K562 (cell line): ENCODE data around the gene C1orf50. TPM values are rescaled to one million over a fixed set of nuclear protein-coding genes. Genes with fewer than 3 reads are reported as not detected.
A peak's percentile ranks its signal among the peaks of the same experiment; 100 is the strongest.

ENCODE experiments used
- MTA3 ChIP-seq: fragments of 450-650 bp; formaldehyde crosslinking; IDR thresholded peaks from 2 replicates; pipeline ENCODE4 v1.6.1; 2017; ENCODE audit warnings: mild to moderate bottlenecking, borderline replicate concordance
- PHB2 ChIP-seq: fragments of 450-650 bp; IDR thresholded peaks from 2 replicates; pipeline ENCODE4 v1.6.1; 2017; ENCODE audit warnings: low read depth
- STAT5A ChIP-seq: IDR thresholded peaks from 2 replicates; pipeline ENCODE4 v1.6.1; 2012; ENCODE audit warnings: low read length, inconsistent platforms, borderline replicate concordance
- ZNF239 ChIP-seq: fragments of 250-450 bp; sonication (Bioruptor Pico); IDR thresholded peaks from 2 replicates; pipeline ENCODE4 v1.4.0; 2020; ENCODE audit warnings: mild to moderate bottlenecking
- polyA plus RNA-seq, 8 experiments: library from polyadenylated mRNA; depleted of rRNA in 4 of 8; stranded (reverse) in 5 of 8; unstranded in 3 of 8; fragments of >200 nt; fragmentation: Nextera tagmentation in 2 of 8; fragmentation: Illumina TruSeq in 1 of 8; extraction: Ambion mirVana in 2 of 8; extraction: Trizol in 1 of 8; gene quantifications; 2 replicates each; pipeline versions ENCODE4 v1.2.1 to v1.2.3, GENCODE V29; 2011 to 2014; ENCODE audit warnings: inconsistent platforms in 1 of 8, missing spikeins in 1 of 8
- total RNA-seq, 7 experiments: library from RNA; depleted of rRNA in 6 of 7; stranded (reverse); fragments of >200 nt in 6 of 7; fragmentation: Illumina TruSeq in 2 of 7; extraction: Trizol in 2 of 7; gene quantifications; 2 replicates each; pipeline versions ENCODE4 v1.2.1 to v1.2.3, GENCODE V29; 2011 to 2021; ENCODE audit warnings: low replicate concordance in 1 of 7
- TF ChIP-seq, protein P1 (sequence below), 2 experiments: fragments of 450-650 bp; IDR thresholded peaks; 2 replicates each; pipeline ENCODE4 v1.6.1; 2016; ENCODE audit warnings: mild to moderate bottlenecking in 2 of 2, borderline replicate concordance in 1 of 2, low read depth in 1 of 2, moderate library complexity in 1 of 2

C1orf50 gene
- total and polyA plus RNA-seq, 9 of the 15 experiments (the other 6 are each of a cell fraction or from before 2014, with no cell fraction given), result 0.55 to 13.9 (median 5.2) TPM

DNA sequence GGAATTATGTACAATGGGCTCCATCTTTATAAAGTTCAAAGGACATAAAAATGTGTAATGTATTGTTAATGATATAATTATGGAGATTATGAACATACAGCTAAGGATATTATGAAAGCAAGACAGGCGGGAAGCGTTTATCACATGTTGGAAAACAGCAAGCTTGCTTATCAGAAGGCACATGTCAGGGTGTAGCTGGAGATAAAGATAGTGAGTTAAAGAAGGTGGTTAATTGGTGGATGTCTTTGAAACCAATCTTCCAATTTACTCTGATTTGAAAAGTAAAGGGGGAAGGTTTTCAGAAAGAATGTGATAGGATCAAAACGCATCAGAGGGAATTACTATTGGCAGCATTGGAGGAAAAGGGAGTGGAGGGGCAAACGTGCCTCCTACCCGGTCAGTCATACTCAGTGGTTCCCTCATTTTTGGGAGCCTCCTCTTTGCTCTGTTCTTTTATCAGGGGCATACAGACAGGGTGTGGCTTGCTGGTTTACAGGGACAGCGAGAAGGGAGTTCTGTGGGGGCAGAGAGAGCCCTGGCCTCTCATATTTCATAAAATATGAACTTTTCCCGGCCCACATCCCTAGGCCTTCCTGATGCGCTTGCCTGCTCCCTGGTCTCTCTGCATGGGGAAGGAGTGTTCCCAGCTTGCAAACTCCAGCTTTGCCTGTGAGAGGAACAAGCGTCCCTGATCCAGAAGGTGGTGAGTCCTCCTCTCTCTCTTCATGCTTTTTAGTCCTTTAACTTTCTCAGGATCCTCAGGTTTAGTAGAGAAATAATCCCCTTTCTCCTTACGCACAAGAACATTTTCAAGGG is 58.2 kb downstream of the C1orf50 start (continued):
- TF ChIP-seq, protein P1, sequence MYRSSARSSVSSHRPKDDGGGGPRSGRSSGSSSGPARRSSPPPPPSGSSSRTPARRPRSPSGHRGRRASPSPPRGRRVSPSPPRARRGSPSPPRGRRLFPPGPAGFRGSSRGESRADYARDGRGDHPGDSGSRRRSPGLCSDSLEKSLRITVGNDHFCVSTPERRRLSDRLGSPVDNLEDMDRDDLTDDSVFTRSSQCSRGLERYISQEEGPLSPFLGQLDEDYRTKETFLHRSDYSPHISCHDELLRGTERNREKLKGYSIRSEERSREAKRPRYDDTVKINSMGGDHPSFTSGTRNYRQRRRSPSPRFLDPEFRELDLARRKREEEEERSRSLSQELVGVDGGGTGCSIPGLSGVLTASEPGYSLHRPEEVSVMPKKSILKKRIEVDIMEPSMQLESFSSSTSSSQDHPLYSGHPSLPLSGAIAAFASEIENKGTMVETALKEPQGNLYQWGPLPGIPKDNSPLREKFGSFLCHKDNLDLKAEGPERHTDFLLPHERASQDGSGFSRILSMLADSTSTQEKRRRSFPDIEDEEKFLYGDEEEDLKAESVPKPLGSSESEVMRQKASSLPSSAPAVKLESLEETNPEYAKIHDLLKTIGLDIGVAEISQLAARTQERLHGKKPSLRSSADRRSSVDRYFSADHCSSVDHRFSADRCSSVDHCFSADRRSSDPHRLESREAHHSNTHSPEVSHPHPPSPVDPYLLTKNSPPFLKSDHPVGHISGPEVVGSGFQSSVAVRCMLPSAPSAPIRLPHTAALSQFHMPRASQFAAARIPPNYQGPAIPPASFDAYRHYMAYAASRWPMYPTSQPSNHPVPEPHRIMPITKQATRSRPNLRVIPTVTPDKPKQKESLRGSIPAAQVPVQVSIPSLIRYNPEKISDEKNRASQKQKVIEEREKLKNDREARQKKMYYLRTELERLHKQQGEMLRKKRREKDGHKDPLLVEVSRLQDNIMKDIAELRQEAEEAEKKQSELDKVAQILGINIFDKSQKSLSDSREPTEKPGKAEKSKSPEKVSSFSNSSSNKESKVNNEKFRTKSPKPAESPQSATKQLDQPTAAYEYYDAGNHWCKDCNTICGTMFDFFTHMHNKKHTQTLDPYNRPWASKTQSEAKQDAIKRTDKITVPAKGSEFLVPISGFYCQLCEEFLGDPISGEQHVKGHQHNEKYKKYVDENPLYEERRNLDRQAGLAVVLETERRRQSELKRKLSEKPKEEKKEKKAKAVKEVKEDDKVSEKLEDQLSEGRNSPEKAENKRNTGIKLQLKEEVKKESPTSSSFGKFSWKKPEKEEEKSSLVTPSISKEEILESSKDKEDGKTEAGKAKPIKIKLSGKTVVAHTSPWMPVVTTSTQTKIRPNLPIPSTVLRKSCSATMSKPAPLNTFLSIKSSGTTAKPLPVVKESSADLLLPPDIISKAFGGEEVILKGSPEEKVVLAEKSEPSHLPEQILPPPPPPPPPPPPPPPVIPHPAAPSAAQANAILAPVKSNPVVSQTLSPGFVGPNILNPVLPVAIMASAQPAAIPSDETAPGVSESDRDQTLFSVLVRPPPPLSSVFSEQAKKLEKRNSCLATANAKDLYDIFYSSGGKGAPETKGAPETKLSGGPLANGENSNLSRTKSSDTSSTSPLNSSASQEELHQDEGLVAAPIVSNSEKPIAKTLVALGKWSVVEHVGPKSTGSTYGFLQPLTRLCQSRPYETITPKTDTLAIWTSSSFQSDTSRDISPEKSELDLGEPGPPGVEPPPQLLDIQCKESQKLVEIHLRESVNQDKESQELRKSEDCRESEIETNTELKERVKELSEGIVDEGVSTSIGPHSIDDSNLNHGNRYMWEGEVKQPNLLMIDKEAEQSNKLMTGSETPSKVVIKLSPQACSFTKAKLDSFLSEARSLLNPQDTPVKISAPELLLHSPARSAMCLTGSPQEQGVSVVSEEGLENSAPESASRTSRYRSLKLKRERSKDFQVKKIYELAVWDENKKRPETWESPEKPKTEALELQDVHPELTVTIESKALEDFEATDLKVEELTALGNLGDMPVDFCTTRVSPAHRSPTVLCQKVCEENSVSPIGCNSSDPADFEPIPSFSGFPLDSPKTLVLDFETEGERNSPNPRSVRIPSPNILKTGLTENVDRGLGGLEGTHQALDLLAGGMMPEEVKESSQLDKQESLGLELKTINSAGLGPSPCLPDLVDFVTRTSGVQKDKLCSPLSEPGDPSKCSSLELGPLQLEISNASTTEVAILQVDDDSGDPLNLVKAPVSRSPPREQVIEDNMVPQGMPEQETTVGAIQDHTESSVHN (IDR thresholded peaks at IDR 0.05; ENCODE audit: borderline replicate concordance in 1 of 2, low read depth in 1 of 2), result peak; percentile 75 to 88; a peak in 2 of 4 replicates
- peak; percentile 81; the same call in 1 of the 2 replicates for TF ChIP-seq MTA3
- peak; percentile 94 for TF ChIP-seq STAT5A
- TF ChIP-seq PHB2, result peak; percentile 95
- 0 out of 2 replicates have a peak, but pooled peaks have one; percentile 10 for TF ChIP-seq ZNF239 (CRISPR knock-in tag)
- TF ChIP-seq, all 486 proteins: peak for 192

Other genes with a start within 250 kb of the C1orf50 start
Only the 7 nearest of the 9 such genes appear.
- gene YBX1, start 84.8 kb upstream of the C1orf50 start, total RNA-seq (2014; rRNA removed), result 1,738 and 1,868 TPM in 2 replicates
- 1,262 and 1,370 TPM in 2 replicates for gene YBX1, start 84.8 kb upstream of the C1orf50 start, total RNA-seq (2014; rRNA removed; fragmentation: Illumina TruSeq; extraction: Trizol)
- 1,548 and 1,573 TPM in 2 replicates for gene YBX1, start 84.8 kb upstream of the C1orf50 start, total RNA-seq (2015; rRNA removed; fragmentation: Illumina TruSeq; extraction: Trizol)
- gene YBX1, start 84.8 kb upstream of the C1orf50 start, total RNA-seq (2021), result 1,160 and 1,216 TPM in 2 replicates
- gene YBX1, start 84.8 kb upstream of the C1orf50 start, polyA plus RNA-seq (2011; rRNA removed), result 411 and 825 TPM in 2 replicates
- 1,646 and 1,955 TPM in 2 replicates for gene YBX1, start 84.8 kb upstream of the C1orf50 start, polyA plus RNA-seq (2014; fragmentation: Illumina TruSeq; extraction: Trizol)
- 100 to 1,000 TPM; 363 to 380 TPM for gene YBX1, start 84.8 kb upstream of the C1orf50 start, polyA plus RNA-seq (2014; fragmentation: Nextera tagmentation; extraction: Ambion mirVana)
- gene YBX1, start 84.8 kb upstream of the C1orf50 start, polyA plus RNA-seq (2014; rRNA removed), result 1,176 and 1,182 TPM in 2 replicates
- gene CLDN19, start 27.0 kb upstream of the C1orf50 start, total RNA-seq (2014; rRNA removed), result not detected in 2 replicates
- gene CLDN19, start 27.0 kb upstream of the C1orf50 start, total RNA-seq (2014; rRNA removed; fragmentation: Illumina TruSeq; extraction: Trizol), result not detected in 2 replicates
- not detected in 2 replicates for gene CLDN19, start 27.0 kb upstream of the C1orf50 start, total RNA-seq (2015; rRNA removed; fragmentation: Illumina TruSeq; extraction: Trizol)
- not detected in 2 replicates for gene CLDN19, start 27.0 kb upstream of the C1orf50 start, total RNA-seq (2021)
- not detected in 2 replicates for gene CLDN19, start 27.0 kb upstream of the C1orf50 start, polyA plus RNA-seq (2011; rRNA removed)
- not detected in 2 replicates for gene CLDN19, start 27.0 kb upstream of the C1orf50 start, polyA plus RNA-seq (2014; fragmentation: Illumina TruSeq; extraction: Trizol)
- not detected for gene CLDN19, start 27.0 kb upstream of the C1orf50 start, polyA plus RNA-seq (2014; fragmentation: Nextera tagmentation; extraction: Ambion mirVana)
- not detected in 2 replicates for gene CLDN19, start 27.0 kb upstream of the C1orf50 start, polyA plus RNA-seq (2014; rRNA removed)
- 45.7 and 55.3 TPM in 2 replicates for gene P3H1, start 221 bp upstream of the C1orf50 start, total RNA-seq (2014; rRNA removed)
- 22.5 and 26.1 TPM in 2 replicates for gene P3H1, start 221 bp upstream of the C1orf50 start, total RNA-seq (2014; rRNA removed; fragmentation: Illumina TruSeq; extraction: Trizol)
- 39.2 and 40.8 TPM in 2 replicates for gene P3H1, start 221 bp upstream of the C1orf50 start, total RNA-seq (2015; rRNA removed; fragmentation: Illumina TruSeq; extraction: Trizol)
- 79.5 and 81.7 TPM in 2 replicates for gene P3H1, start 221 bp upstream of the C1orf50 start, total RNA-seq (2021)
- gene P3H1, start 221 bp upstream of the C1orf50 start, polyA plus RNA-seq (2011; rRNA removed), result 60.9 and 92.0 TPM in 2 replicates
- gene P3H1, start 221 bp upstream of the C1orf50 start, polyA plus RNA-seq (2014; fragmentation: Illumina TruSeq; extraction: Trizol), result 52.1 and 55.8 TPM in 2 replicates
- 1 to 10 TPM; 1.7 to 5.0 TPM for gene P3H1, start 221 bp upstream of the C1orf50 start, polyA plus RNA-seq (2014; fragmentation: Nextera tagmentation; extraction: Ambion mirVana)
- gene P3H1, start 221 bp upstream of the C1orf50 start, polyA plus RNA-seq (2014; rRNA removed), result 50.1 and 62.9 TPM in 2 replicates
- gene TMEM269, start 17.7 kb downstream of the C1orf50 start, total RNA-seq (2014; rRNA removed), result 0.08 and 0.09 TPM in 2 replicates
- 0.18 and 0.22 TPM in 2 replicates for gene TMEM269, start 17.7 kb downstream of the C1orf50 start, total RNA-seq (2014; rRNA removed; fragmentation: Illumina TruSeq; extraction: Trizol)
- gene TMEM269, start 17.7 kb downstream of the C1orf50 start, total RNA-seq (2015; rRNA removed; fragmentation: Illumina TruSeq; extraction: Trizol), result 0.04 and 0.22 TPM in 2 replicates
- 0.27 and 0.34 TPM in 2 replicates for gene TMEM269, start 17.7 kb downstream of the C1orf50 start, total RNA-seq (2021)
- 0.49 and 0.58 TPM in 2 replicates for gene TMEM269, start 17.7 kb downstream of the C1orf50 start, polyA plus RNA-seq (2011; rRNA removed)
- gene TMEM269, start 17.7 kb downstream of the C1orf50 start, polyA plus RNA-seq (2014; fragmentation: Illumina TruSeq; extraction: Trizol), result 0.21 and 0.27 TPM in 2 replicates
- gene TMEM269, start 17.7 kb downstream of the C1orf50 start, polyA plus RNA-seq (2014; fragmentation: Nextera tagmentation; extraction: Ambion mirVana), result under 1 TPM; 0.18 to 0.21 TPM
- 0.09 TPM in 2 replicates for gene TMEM269, start 17.7 kb downstream of the C1orf50 start, polyA plus RNA-seq (2014; rRNA removed)
- 15.7 and 18.2 TPM in 2 replicates for gene ERMAP, start 49.9 kb downstream of the C1orf50 start, total RNA-seq (2014; rRNA removed)
- gene ERMAP, start 49.9 kb downstream of the C1orf50 start, total RNA-seq (2014; rRNA removed; fragmentation: Illumina TruSeq; extraction: Trizol), result 23.7 and 25.0 TPM in 2 replicates
- gene ERMAP, start 49.9 kb downstream of the C1orf50 start, total RNA-seq (2015; rRNA removed; fragmentation: Illumina TruSeq; extraction: Trizol), result 22.2 and 23.7 TPM in 2 replicates
- gene ERMAP, start 49.9 kb downstream of the C1orf50 start, total RNA-seq (2021), result 20.5 and 22.5 TPM in 2 replicates
- gene ERMAP, start 49.9 kb downstream of the C1orf50 start, polyA plus RNA-seq (2011; rRNA removed), result 15.3 and 24.9 TPM in 2 replicates
- 25.3 and 31.4 TPM in 2 replicates for gene ERMAP, start 49.9 kb downstream of the C1orf50 start, polyA plus RNA-seq (2014; fragmentation: Illumina TruSeq; extraction: Trizol)
- 10 to 100 TPM in 1 of 2 experiments, 1 to 10 TPM in 1; 8.0 to 12.9 TPM for gene ERMAP, start 49.9 kb downstream of the C1orf50 start, polyA plus RNA-seq (2014; fragmentation: Nextera tagmentation; extraction: Ambion mirVana)
- gene ERMAP, start 49.9 kb downstream of the C1orf50 start, polyA plus RNA-seq (2014; rRNA removed), result 16.6 and 20.3 TPM in 2 replicates
- 32.6 and 44.7 TPM in 2 replicates for gene SVBP, start 50.1 kb downstream of the C1orf50 start, total RNA-seq (2014; rRNA removed)
- gene SVBP, start 50.1 kb downstream of the C1orf50 start, total RNA-seq (2014; rRNA removed; fragmentation: Illumina TruSeq; extraction: Trizol), result 46.5 and 48.3 TPM in 2 replicates
- 41.1 and 44.5 TPM in 2 replicates for gene SVBP, start 50.1 kb downstream of the C1orf50 start, total RNA-seq (2015; rRNA removed; fragmentation: Illumina TruSeq; extraction: Trizol)
- 31.7 and 36.0 TPM in 2 replicates for gene SVBP, start 50.1 kb downstream of the C1orf50 start, total RNA-seq (2021)
- gene SVBP, start 50.1 kb downstream of the C1orf50 start, polyA plus RNA-seq (2011; rRNA removed), result 42.8 and 49.4 TPM in 2 replicates
- 49.7 and 53.2 TPM in 2 replicates for gene SVBP, start 50.1 kb downstream of the C1orf50 start, polyA plus RNA-seq (2014; fragmentation: Illumina TruSeq; extraction: Trizol)
- gene SVBP, start 50.1 kb downstream of the C1orf50 start, polyA plus RNA-seq (2014; fragmentation: Nextera tagmentation; extraction: Ambion mirVana), result 10 to 100 TPM; 37.9 TPM
- 32.6 and 40.0 TPM in 2 replicates for gene SVBP, start 50.1 kb downstream of the C1orf50 start, polyA plus RNA-seq (2014; rRNA removed)
- gene ZNF691, start 79.4 kb downstream of the C1orf50 start, total RNA-seq (2014; rRNA removed), result 14.8 and 17.4 TPM in 2 replicates
- 10.8 and 11.8 TPM in 2 replicates for gene ZNF691, start 79.4 kb downstream of the C1orf50 start, total RNA-seq (2014; rRNA removed; fragmentation: Illumina TruSeq; extraction: Trizol)
- 9.2 and 10.7 TPM in 2 replicates for gene ZNF691, start 79.4 kb downstream of the C1orf50 start, total RNA-seq (2015; rRNA removed; fragmentation: Illumina TruSeq; extraction: Trizol)
- gene ZNF691, start 79.4 kb downstream of the C1orf50 start, total RNA-seq (2021), result 11.7 and 15.2 TPM in 2 replicates
- gene ZNF691, start 79.4 kb downstream of the C1orf50 start, polyA plus RNA-seq (2011; rRNA removed), result 11.6 and 11.9 TPM in 2 replicates
- gene ZNF691, start 79.4 kb downstream of the C1orf50 start, polyA plus RNA-seq (2014; fragmentation: Illumina TruSeq; extraction: Trizol), result 19.0 and 21.6 TPM in 2 replicates
- gene ZNF691, start 79.4 kb downstream of the C1orf50 start, polyA plus RNA-seq (2014; fragmentation: Nextera tagmentation; extraction: Ambion mirVana), result 10 to 100 TPM; 20.0 to 30.4 TPM
- 10.7 and 14.0 TPM in 2 replicates for gene ZNF691, start 79.4 kb downstream of the C1orf50 start, polyA plus RNA-seq (2014; rRNA removed)